SKM-1 (cell line): Measurements from ENCODE around the gene TMEM200A.

Experiments used
- DNase-seq: peaks from one replicate; lab custom pipeline; 2025; ENCODE audit not compliant: unreplicated experiment; lab: John Stamatoyannopoulos, UW

TMEM200A gene

GRCh38 chr6:130423044-130423443 lies 57.2 kb downstream of the TMEM200A start:
- no peak for DNase-seq

GRCh38 chr6:130424710-130425109 lies 58.9 kb downstream of the TMEM200A start:
- no peak for DNase-seq

GRCh38 chr6:130425537-130425936 lies 59.7 kb downstream of the TMEM200A start:
- DNase-seq, result no peak

- no peak for DNase-seq
These were observed 60.4 kb downstream of the TMEM200A start for GRCh38 chr6:130426066-130426721.

GRCh38 chr6:130431346-130431852 lies 65.6 kb downstream of the TMEM200A start:
- no peak for DNase-seq

GRCh38 chr6:130432838-130433237 lies 67.0 kb downstream of the TMEM200A start:
- no peak for DNase-seq

GRCh38 chr6:130434174-130434873 lies 68.5 kb downstream of the TMEM200A start:
- no peak for DNase-seq

GRCh38 chr6:130435181-130435580 lies 69.4 kb downstream of the TMEM200A start:
- no peak for DNase-seq

GRCh38 chr6:130437961-130438360 lies 72.1 kb downstream of the TMEM200A start:
- no peak for DNase-seq

GRCh38 chr6:130447374-130447773 lies 81.6 kb downstream of the TMEM200A start:
- DNase-seq, result no peak

- no peak for DNase-seq
These were observed 86.5 kb downstream of the TMEM200A start for GRCh38 chr6:130452336-130452735.

GRCh38 chr6:130453230-130453629 lies 87.4 kb downstream of the TMEM200A start:
- no peak for DNase-seq

GRCh38 chr6:130457605-130458004 lies 91.8 kb downstream of the TMEM200A start:
- no peak for DNase-seq

- no peak for DNase-seq
These were observed 93.5 kb downstream of the TMEM200A start for GRCh38 chr6:130459316-130459715.

GRCh38 chr6:130460934-130461333 lies 95.1 kb downstream of the TMEM200A start:
- no peak for DNase-seq

- no peak for DNase-seq
These were observed 100.4 kb downstream of the TMEM200A start for GRCh38 chr6:130466052-130466747.

GRCh38 chr6:130466748-130467061 lies 100.9 kb downstream of the TMEM200A start:
- DNase-seq, result no peak

GRCh38 chr6:130467146-130468050 lies 101.6 kb downstream of the TMEM200A start:
- DNase-seq, result no peak

GRCh38 chr6:130470766-130471165 lies 104.9 kb downstream of the TMEM200A start:
- DNase-seq, result no peak

GRCh38 chr6:130473886-130474285 lies 108.1 kb downstream of the TMEM200A start:
- DNase-seq, result no peak
